Endothelial cell of umbilical vein (primary cell): ENCODE results near the gene NPY2R. TPM values are rescaled to one million over a fixed set of nuclear protein-coding genes. Genes with fewer than 3 reads are reported as not detected.

Source experiments
- BruUV-seq: library from RNA; stranded (reverse); fragments of 400-500 nt; replicated peaks from 2 replicates; lab custom pipeline; 2021; lab: Mats Ljungman, UMichigan
- CTCF ChIA-PET: fragments of 300-600, 350-600 bp; sonication (Branson Sonifier 250); formaldehyde crosslinking; loops from one replicate; lab custom pipeline; 2021; ENCODE audit warnings: antibody characterized with exemption, inconsistent platforms; lab: Charles Lee
- POLR2A ChIA-PET: fragments of 300-600, 350-600 bp; sonication (Branson Sonifier 250); formaldehyde crosslinking; loops from one replicate; lab custom pipeline; 2021; ENCODE audit warnings: antibody characterized with exemption, inconsistent platforms; lab: Charles Lee
- DNase-seq: peaks from one replicate; pipeline ENCODE4 v3.0.0-alpha.2; 2011; ENCODE audit warnings: low read depth, low spot score
- FAIRE-seq: peaks from 2 replicates; lab custom pipeline; 2011; peaks lifted over from hg19 to GRCh38; lab: Jason Lieb, UNC
- H2AFZ ChIP-seq: 2 replicates; pipeline ENCODE4 v1.6.0; 2012; ENCODE audit warnings: low read depth, low read length, control low read depth, inconsistent platforms
- H3K27ac ChIP-seq: 2 replicates; pipeline ENCODE4 v1.5.1; 2011; ENCODE audit warnings: low read depth, mild to moderate bottlenecking, control low read depth, low read length, moderate library complexity; ENCODE audit not compliant: insufficient read depth
- H3K27me3 ChIP-seq, 2 experiments: 2 replicates each; pipeline versions ENCODE4 v1.6.0 to v1.6.1; 2011; ENCODE audit warnings: low read length in 2 of 2, mixed read lengths in 1 of 2; ENCODE audit not compliant: control insufficient read depth in 2 of 2, insufficient read depth in 2 of 2
- H3K36me3 ChIP-seq, 2 experiments: 2 replicates in 1 of 2; 3 replicates in 1 of 2; pipeline ENCODE4 v1.5.1; 2011; ENCODE audit warnings: low read length in 2 of 2, mild to moderate bottlenecking in 1 of 2, moderate library complexity in 1 of 2; ENCODE audit not compliant: control insufficient read depth in 2 of 2, insufficient read depth in 2 of 2; ENCODE audit errors: extremely low read depth in 1 of 2
- H3K4me1 ChIP-seq: 3 replicates; pipeline ENCODE4 v1.5.1; 2011; ENCODE audit warnings: mild to moderate bottlenecking, low read length; ENCODE audit not compliant: control insufficient read depth, insufficient read depth; ENCODE audit errors: extremely low read depth
- H3K4me2 ChIP-seq: 2 replicates; pipeline ENCODE4 v1.6.1; 2011; ENCODE audit warnings: low read length, control low read depth, mixed read lengths; ENCODE audit not compliant: insufficient read depth
- H3K4me3 ChIP-seq, 3 experiments: fragments of 200-600 bp in 1 of 3; sonication (generic), shearing (Covaris generic) in 1 of 3; replicated peaks in 1 of 3; 2 replicates each; pipeline ENCODE4 v1.5.1; 2011 to 2016; ENCODE audit warnings: control low read depth in 3 of 3, low read length in 3 of 3, mild to moderate bottlenecking in 2 of 3, inconsistent platforms in 1 of 3, low read depth in 1 of 3, moderate library complexity in 1 of 3; ENCODE audit not compliant: insufficient read depth in 1 of 3
- H3K79me2 ChIP-seq: 2 replicates; pipeline ENCODE4 v1.6.0; 2012; ENCODE audit warnings: low read length, inconsistent platforms; ENCODE audit not compliant: control insufficient read depth, insufficient read depth
- H3K9ac ChIP-seq: replicated peaks from 2 replicates; pipeline ENCODE3; 2011; ENCODE audit warnings: low read length, control low read depth; ENCODE audit not compliant: insufficient read depth; ENCODE audit errors: extremely low read depth
- H3K9me1 ChIP-seq: replicated peaks from 3 replicates; pipeline ENCODE4 v1.6.0; 2011; ENCODE audit warnings: mild to moderate bottlenecking, low read length; ENCODE audit not compliant: control insufficient read depth, insufficient read depth; ENCODE audit errors: extremely low read depth
- H3K9me3 ChIP-seq: replicated peaks from 2 replicates; pipeline ENCODE4 v1.5.1; 2012; ENCODE audit warnings: low read length, inconsistent platforms; ENCODE audit not compliant: control insufficient read depth, insufficient read depth
- H4K20me1 ChIP-seq: replicated peaks from 2 replicates; pipeline ENCODE3; 2011; ENCODE audit warnings: mild to moderate bottlenecking, low read length; ENCODE audit not compliant: control insufficient read depth, insufficient read depth; ENCODE audit errors: extremely low read depth
- CTCF ChIP-seq, 2 donors: IDR thresholded peaks; 1 replicate in 1 of 2; 2 replicates in 1 of 2; pipeline ENCODE4 v1.5.1; 2011; ENCODE audit warnings: low read length in 2 of 2, mild to moderate bottlenecking in 2 of 2, moderate library complexity in 2 of 2, control low read depth in 1 of 2, inconsistent platforms in 1 of 2, low read depth in 1 of 2; ENCODE audit not compliant: insufficient read depth in 1 of 2; ENCODE audit errors: extremely low read depth in 1 of 2
- EZH2 ChIP-seq: IDR thresholded peaks from 2 replicates; pipeline ENCODE4 v1.6.1; 2012; ENCODE audit warnings: borderline replicate concordance, low read depth, mild to moderate bottlenecking, moderate library complexity, low read length, inconsistent platforms; ENCODE audit not compliant: severe bottlenecking
- FOS ChIP-seq: IDR thresholded peaks from 2 replicates; pipeline ENCODE4 v1.6.1; 2011; ENCODE audit warnings: mild to moderate bottlenecking, low read length, moderate library complexity, borderline replicate concordance; ENCODE audit not compliant: insufficient read depth
- GATA2 ChIP-seq: IDR thresholded peaks from 2 replicates; pipeline ENCODE4 v1.7.0; 2011; ENCODE audit warnings: low read depth, mild to moderate bottlenecking, moderate library complexity, mixed read lengths, low read length; ENCODE audit not compliant: insufficient read length, insufficient read depth
- JUN ChIP-seq: IDR thresholded peaks from 2 replicates; pipeline ENCODE4 v1.6.1; 2011; ENCODE audit warnings: borderline replicate concordance, low read depth; ENCODE audit not compliant: insufficient read length, insufficient read depth
- MAX ChIP-seq: IDR thresholded peaks from 2 replicates; pipeline ENCODE4 v1.6.1; 2011; ENCODE audit not compliant: insufficient read depth, insufficient read length
- MYC ChIP-seq: IDR thresholded peaks from one replicate; pipeline ENCODE4 v1.6.1; 2011; ENCODE audit warnings: mild to moderate bottlenecking, low read depth, low read length
- POLR2A ChIP-seq: IDR thresholded peaks from 2 replicates; pipeline ENCODE4 v1.6.1; 2012; ENCODE audit warnings: low read depth, mild to moderate bottlenecking, control low read depth, low read length
- POLR2AphosphoS5 ChIP-seq: IDR thresholded peaks from 2 replicates; pipeline ENCODE4 v1.6.1; 2012; ENCODE audit warnings: low read depth, mild to moderate bottlenecking, control low read depth, low read length, moderate library complexity; ENCODE audit not compliant: insufficient read depth
- dilution Hi-C: fragments of 300-500 bp; cut with MboI; formaldehyde crosslinking; loops from one replicate; pipeline ENCODE4 v1.15.0; 2019; ENCODE audit warnings: low sequenced_read_pairs; ENCODE audit not compliant: extremely low pct_ligation_motif_present
- intact Hi-C: fragments of 100-400 bp; cut with micrococcal nuclease; formaldehyde crosslinking; loops from one replicate; pipeline ENCODE4 v1.10.0; 2022
- polyA plus RNA-seq, 4 experiments: library from polyadenylated mRNA; depleted of rRNA in 3 of 4; stranded (reverse) in 3 of 4; unstranded in 1 of 4; fragments of >200 nt; gene quantifications; 2 replicates each; pipeline versions ENCODE4 v1.2.1 to v1.2.3, GENCODE V29; 2011 to 2012; ENCODE audit warnings: missing spikeins in 1 of 4
- total RNA-seq: library from RNA; stranded (reverse); gene quantifications from 2 replicates; pipeline ENCODE4 v1.2.3, GENCODE V29; 2021

NPY2R gene
- total and polyA plus RNA-seq, 2 donors (not counting 3 experiments of a cell fraction or from before 2014, with no cell fraction given) = not detected

GRCh38 chr4:155241225-155241624 is 32.8 kb downstream of the NPY2R start:
- TF ChIP-seq GATA2 (no peak), MYC (no peak), POLR2AphosphoS5 (no peak), MAX (no peak), FOS (no peak), EZH2 (no peak)
- Histone ChIP-seq H3K27ac (no peak overlapping the region), H3K9me1 (no peaks in the 10 kb centered on the region), H3K9ac (no peak overlapping the region), H2AFZ (no peak overlapping the region), H3K4me3 (no peak overlapping the region), H3K79me2 (no peaks in the 10 kb centered on the region), H3K9me3 (no peaks in the 10 kb centered on the region), H3K27me3 (no peaks in the 10 kb centered on the region), H3K36me3 (no peaks in the 10 kb centered on the region), H3K4me1 (no peaks in the 10 kb centered on the region), H3K4me2 (no peak overlapping the region), H4K20me1 (no peaks in the 10 kb centered on the region)
- DNase-seq (no peak), FAIRE-seq (no peak)
- no TSS peak for BruUV-seq
- dilution Hi-C loops (no loop called here), intact Hi-C loops (no loop called here)
- POLR2A ChIA-PET = no interaction called here
- CTCF ChIA-PET = no interaction called here

GRCh38 chr4:155241664-155242063 is 33.2 kb downstream of the NPY2R start:
- intact Hi-C loops (no loop called here), dilution Hi-C loops (no loop called here)
- TF ChIP-seq POLR2A = no peak
- no peak for TF ChIP-seq JUN
- no peak for TF ChIP-seq FOS
- TF ChIP-seq GATA2 = no peak
- no peak for TF ChIP-seq EZH2
- no peak for TF ChIP-seq POLR2AphosphoS5
- no peak for TF ChIP-seq MYC
- TF ChIP-seq MAX = no peak
- TF ChIP-seq CTCF (IDR thresholded peaks at IDR 0.05; ENCODE audit: extremely low read depth in 1 of 2, insufficient read depth in 1 of 2, low read depth in 1 of 2, low read length in 2 of 2) = no peak
- no TSS peak for BruUV-seq
- no peaks in the 10 kb centered on the region for H3K27me3 ChIP-seq
- H3K9ac ChIP-seq = no peak overlapping the region
- DNase-seq = no peak
- H3K4me3 ChIP-seq = no peak overlapping the region
- H3K4me1 ChIP-seq = no peaks in the 10 kb centered on the region
- FAIRE-seq = no peak
- H3K4me2 ChIP-seq = no peak overlapping the region
- ChIA-PET POLR2A (no interaction called here), CTCF (no interaction called here)
- no peak overlapping the region for H2AFZ ChIP-seq
- no peaks in the 10 kb centered on the region for H3K79me2 ChIP-seq
- no peaks in the 10 kb centered on the region for H4K20me1 ChIP-seq
- no peaks in the 10 kb centered on the region for H3K9me3 ChIP-seq
- no peak overlapping the region for H3K27ac ChIP-seq
- H3K9me1 ChIP-seq = no peaks in the 10 kb centered on the region
- no peaks in the 10 kb centered on the region for H3K36me3 ChIP-seq
